ENCODE measurements around the gene FAM72B.
"Not testable (repeated sequence)": the region's sequence is repeated elsewhere in the genome, so short reads cannot be mapped to it uniquely, and the experiment has no call there.

Gene FAM72B

DNA sequence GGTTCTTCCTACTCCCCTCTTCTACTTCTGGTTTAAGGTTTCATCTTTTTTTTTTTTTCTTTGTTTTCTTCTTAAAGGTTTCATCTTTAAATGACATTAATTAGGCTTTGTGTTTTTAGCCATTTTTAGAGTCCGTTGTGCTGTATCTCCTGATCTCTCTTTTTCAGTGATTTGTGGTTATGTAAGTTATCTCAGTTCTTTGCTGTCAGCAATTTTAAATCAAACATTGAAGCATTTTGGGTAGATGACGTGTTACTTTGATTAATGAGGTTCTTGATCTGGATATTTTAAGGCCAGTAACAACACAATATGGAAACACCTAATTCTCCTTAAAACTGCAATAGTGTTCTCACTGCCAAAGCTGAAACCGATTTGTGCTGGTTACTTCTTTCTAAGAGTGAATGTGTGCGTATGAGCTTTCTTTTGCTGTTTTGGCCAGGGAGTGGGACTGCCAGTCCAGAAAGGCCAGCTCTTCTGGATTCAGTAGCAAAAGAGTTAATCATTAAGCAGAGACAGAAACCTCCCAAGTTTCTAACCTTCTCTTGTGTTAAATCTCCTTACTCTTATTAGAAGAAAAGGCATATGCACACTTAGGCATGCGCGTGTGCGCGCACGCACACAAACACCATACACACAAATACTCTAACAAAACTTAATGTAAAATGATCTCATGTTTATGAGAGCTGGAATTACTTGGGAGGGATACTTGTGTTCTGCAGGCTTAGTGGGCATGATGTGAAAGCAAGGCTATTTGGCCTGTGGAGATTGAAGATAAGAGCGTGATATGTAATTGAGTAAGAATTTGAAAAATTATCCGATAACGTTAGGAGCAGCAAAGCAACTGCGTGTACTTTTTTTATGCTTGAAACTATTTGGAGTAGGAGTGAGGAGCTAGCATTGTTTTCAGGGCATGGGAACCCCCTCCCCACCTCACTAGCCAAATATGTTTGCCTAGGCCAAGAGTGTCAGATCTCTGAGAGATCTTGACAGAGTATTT lies 17.1 kb upstream of the FAM72B start:
- peak; percentile 22 for DNase-seq (ENCODE audit: low read depth)
- not testable (repeated sequence) for H3K4me3 ChIP-seq (ENCODE audit: low read length)

DNA sequence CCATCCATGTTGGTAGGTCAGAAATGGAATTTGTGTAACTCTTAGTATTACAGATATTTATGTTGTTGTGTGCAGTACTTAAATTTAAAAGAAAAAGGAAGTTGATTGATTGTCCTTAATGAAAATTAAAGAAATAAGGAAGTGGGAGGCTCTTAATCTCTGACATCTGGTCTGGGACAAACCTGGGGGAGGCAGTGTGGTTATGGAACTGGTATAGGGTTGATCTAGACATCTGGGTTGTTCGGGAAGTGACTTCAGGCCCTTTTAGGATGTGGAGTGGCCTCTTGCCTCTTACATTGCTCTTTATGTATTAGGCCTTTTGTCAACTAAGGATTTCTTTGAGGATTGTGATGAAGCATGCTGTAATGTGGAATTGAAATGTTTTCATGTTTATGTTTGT lies 16.1 kb upstream of the FAM72B start:
- not testable (repeated sequence) for DNase-seq (ENCODE audit: low read depth); H3K4me3 ChIP-seq (ENCODE audit: low read length)

DNA sequence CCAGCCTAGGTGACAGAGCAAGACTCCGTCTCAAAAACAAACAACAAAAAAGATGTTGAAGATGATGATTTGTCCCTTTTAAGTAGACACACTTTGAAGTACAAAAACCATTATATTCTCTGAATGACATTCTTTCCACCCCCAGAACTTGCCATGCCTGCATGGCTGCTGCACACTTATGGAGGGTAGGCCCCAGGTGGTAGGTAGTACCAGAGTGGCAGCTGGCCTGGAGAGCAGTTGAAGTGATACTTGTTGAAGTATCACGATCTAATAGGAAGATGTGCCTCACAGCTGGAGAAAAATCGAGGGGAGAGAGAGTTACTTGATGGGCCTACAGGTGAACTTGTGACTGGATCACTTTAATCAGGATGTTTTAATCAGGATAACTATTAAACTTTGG lies 15.6 kb upstream of the FAM72B start:
- not testable (repeated sequence) for DNase-seq (ENCODE audit: low read depth); H3K4me3 ChIP-seq (ENCODE audit: low read length)

DNA sequence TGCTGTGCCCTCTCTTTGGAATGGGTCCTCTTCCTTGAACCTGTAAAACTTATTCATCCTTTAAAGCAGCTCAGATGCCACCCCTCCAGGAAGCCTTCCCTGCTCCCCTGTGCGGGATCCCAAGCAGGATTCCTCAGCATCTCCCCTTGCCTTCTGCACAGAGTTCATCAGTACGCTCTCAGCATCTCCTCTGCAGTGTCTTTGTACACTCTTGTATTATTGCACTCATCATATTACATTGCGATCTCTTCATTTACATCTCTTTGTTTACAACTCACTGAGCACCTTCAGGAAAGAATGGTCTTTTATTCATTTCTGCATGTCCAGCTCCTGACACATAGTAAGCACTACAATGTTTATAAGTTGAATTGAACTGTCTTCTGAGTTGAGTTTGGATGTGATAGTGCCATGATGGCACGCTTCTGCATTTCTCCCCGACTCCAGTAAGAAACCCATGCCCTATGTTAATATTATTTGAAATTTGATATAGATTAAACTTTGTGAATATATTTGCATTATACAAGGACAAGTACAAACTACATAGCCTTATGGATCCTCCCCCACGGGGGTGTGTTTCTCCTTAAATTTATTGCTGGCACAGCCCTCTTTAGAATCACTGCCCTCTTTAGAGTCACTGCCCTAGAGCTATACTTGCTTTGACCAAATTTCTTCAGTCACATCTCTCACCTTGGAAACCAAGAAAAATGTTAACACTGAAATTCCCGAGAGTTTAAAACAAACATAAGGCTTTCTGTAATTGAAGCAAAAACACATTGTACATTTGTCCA lies 13.1 kb upstream of the FAM72B start:
- not testable (repeated sequence) for DNase-seq (ENCODE audit: low read depth)

DNA sequence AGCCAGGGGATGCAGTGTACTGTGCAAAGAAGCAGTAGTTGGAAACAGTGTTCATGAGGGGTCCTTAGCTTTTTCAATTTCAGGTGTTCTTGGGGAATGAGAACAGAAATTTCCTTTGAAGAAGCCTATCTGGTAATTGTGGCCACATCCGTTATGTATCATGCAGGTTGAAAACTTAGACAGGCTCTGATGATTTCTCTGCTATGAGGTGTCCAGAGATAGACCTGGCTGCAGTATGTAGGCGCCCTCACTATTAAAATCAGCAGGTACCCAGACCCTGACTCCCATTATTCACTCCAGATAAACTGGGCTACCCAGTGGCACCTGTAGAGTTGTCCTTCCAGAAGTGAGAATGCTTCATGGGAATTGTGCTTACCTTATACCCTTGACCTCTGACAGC lies 8.4 kb upstream of the FAM72B start:
- DNase-seq (ENCODE audit: low read depth); H3K4me3 ChIP-seq (ENCODE audit: low read length): not testable (repeated sequence)

More for the DNA sequence above, 13.1 kb upstream of the FAM72B start:
- H3K4me3 ChIP-seq (ENCODE audit: low read length), result not testable (repeated sequence)

DNA sequence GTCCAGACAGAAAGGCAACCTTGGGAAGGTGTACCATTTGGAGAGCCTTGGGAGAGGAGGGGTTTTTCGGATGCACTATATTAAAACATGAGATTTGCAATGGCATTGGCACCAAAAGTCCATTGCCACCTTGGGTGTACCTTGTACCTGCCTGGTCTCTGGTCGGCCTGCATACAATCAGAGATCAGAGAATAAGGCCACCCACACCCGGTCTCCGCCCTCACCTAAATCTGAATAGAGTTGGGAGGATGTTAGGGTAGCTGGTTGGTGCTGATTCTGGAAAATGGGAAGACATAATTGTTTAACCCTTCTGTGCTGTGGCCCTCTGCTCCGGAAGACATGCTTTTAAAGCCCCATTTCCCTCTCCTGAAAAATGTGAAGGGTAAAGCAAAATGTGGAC lies 3.8 kb upstream of the FAM72B start:
- H3K4me3 ChIP-seq (ENCODE audit: low read length); DNase-seq (ENCODE audit: low read depth): not testable (repeated sequence)

DNA sequence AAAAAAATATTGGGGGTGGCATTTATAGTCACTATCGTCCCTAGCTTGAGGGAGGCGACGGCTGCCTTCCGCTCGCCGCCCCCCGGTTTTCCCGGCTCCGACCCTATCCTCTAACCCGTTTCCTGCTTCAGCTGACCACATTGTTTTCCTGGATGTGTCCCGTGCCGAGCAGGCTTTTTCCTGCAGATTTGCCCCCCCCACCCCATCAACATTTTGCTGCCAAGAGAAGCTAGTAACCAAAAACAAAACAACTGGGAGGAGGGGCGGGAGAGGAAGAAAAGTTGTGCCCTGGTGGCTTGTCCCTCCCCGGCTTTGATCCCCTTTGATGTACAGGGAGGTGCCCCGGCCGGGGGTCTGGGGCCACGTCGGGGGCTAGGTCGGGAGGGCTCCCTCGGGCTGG lies 2.1 kb upstream of the FAM72B start:
- DNase-seq (ENCODE audit: low read depth); H3K4me3 ChIP-seq (ENCODE audit: low read length): not testable (repeated sequence)

DNA sequence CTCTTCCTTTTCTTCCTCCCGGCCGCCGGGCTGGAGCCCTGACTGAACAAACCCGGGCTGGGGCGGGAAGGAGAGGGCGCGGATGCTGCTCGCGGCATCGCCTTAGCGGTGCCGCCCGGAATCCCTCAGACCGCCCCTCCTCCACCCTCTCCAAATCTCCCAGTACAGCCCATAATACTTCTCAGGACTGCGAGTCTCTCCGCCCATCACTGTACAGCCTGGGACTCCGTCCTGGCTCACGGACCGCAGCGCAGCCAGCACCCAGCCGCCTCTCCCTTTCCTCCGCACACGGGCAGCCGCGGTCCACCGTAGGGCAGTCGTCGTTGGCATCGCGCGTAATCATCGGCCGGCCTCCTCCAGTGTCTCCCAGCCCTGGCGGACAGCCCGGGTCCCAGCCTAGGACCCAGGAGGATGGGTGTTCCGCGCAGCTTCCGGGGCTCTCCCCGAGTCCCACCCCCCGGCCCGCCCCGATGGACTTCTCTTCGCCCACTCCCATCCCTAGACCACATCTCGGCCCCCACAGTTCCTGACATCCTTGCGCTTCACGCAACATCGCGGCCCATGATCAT lies 1.1 kb upstream of the FAM72B start:
- not testable (repeated sequence) for DNase-seq (ENCODE audit: low read depth); H3K4me3 ChIP-seq (ENCODE audit: low read length)

DNA sequence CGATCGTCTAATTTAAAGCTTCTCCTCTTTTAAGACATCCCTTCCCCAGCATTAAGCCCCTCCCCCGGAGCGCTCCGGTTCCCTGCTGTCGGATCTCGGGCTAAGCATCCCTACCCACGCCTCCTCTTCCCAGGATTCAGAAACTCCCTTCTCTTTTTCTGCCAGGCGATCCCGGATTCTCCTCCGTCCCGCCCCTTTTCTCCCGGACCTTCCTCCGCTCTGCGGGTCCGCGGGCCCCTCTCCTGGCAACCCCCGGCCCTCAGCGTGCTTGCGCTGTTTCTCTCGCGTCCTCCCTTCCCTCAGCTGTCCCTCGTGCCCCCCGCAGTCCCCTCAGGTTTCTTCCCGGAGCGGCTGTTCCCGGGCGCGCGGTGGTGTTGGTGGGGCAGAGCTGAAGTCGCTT lies 273 bp downstream of the FAM72B start:
- not testable (repeated sequence) for DNase-seq (ENCODE audit: low read depth)
- H3K4me3 ChIP-seq (ENCODE audit: low read length), result peak overlapping the region; percentile 46

DNA sequence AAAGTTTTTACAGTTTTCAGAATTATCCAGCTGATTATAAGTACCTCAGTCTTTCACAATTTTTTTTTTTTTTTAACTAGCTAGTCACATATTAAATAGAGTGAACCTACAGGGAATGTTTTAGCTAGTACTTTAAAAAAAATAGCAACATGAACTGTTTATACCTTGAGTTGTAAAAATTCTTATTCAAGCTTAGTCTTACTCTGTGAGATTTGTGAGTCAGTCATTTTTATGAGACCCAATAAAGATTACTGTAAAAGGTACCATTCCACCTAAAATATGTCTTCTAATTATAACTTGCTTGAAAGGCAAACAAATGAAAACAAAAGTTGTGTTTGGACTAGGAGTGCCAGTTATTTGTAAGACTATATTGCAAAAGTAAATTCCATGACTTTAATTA lies 5.9 kb downstream of the FAM72B start:
- not testable (repeated sequence) for H3K4me3 ChIP-seq (ENCODE audit: low read length); DNase-seq (ENCODE audit: low read depth)

DNA sequence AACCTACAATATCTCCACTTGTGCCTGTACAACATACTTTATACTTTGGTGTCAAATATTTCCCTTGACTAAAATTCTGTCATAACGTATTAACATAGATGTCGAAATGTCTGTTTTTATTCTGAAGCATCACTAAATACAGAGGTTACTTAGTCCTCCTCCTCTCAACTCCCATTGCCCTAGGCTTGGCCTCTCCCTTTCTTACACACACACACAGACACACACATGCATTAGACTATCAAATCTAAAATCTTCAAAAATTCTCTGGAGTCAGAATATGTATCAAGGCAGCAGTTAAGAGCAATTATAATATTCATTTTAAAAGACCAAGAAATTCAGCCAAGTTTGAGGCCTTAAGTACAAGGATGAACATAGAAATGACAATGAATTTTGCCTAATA lies 7.5 kb downstream of the FAM72B start:
- H3K4me3 ChIP-seq (ENCODE audit: low read length); DNase-seq (ENCODE audit: low read depth): not testable (repeated sequence)

DNA sequence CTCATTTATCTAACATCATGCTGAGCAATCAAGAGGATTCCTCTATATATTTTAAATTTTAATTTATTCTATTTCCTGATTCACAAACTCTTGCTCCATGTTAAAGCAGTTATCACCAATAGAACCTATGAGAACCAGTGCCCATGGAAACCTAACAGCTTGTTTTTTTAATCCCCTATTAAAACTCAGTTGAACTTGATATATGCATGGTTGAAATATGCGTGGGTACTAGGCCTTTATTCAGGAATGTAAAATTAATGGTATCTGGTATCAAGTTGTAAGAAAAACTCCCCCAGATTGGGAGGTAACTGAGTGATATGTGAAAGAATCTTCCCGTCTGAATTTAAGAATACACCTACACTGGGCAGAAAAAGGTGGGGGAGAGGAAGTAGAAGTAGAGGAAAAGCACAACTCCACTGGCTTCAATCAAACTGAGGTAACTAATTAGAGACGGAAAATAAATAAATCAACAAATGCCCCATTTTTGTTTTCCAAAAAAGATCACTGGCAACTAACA lies 15.9 kb downstream of the FAM72B start:
- H3K4me3 ChIP-seq (ENCODE audit: low read length); DNase-seq (ENCODE audit: low read depth): not testable (repeated sequence)

DNA sequence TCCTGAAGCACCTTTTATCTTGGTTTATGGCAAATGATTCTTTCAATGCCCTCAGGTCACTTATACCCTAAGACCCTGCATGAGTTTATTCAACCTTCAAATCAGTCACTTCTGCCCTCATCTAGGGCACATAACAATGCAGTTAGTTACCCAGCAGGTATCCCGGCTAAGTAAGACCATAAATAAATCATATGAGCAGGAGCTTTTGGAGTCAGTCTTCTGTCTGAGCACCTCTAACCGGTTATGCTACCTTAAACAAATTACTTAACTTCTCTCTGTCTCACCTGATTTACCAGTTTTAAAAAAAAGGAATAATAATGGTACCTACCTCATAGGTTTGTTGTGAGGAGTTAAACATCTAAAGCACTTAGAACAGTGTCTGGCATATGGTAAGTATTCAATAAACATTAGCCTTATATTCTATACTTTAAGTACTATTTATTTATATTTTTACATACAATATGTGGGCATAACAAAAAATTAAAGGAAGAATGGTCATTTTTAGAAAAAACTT lies 16.9 kb downstream of the FAM72B start:
- H3K4me3 ChIP-seq (ENCODE audit: low read length); DNase-seq (ENCODE audit: low read depth): not testable (repeated sequence)

DNA sequence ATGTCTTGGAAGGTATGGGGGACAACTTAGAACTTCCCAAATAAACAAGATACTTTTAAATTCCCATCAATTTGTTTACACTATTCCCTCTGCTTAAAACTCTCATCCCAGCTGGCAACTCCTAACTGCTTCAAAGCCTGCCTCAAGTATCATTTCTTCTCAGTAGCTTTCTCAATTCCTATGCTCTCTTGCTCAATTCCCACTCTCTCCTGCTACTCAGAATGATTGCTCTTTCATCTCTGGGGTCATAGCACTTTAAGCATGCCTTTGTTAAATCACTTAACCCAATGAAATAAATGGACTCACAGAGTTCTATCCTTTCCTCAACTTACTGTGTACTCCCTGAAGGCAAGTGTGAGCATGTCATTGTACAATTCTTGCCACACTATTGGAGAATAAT lies 18.8 kb downstream of the FAM72B start:
- not testable (repeated sequence) for H3K4me3 ChIP-seq (ENCODE audit: low read length)

DNA sequence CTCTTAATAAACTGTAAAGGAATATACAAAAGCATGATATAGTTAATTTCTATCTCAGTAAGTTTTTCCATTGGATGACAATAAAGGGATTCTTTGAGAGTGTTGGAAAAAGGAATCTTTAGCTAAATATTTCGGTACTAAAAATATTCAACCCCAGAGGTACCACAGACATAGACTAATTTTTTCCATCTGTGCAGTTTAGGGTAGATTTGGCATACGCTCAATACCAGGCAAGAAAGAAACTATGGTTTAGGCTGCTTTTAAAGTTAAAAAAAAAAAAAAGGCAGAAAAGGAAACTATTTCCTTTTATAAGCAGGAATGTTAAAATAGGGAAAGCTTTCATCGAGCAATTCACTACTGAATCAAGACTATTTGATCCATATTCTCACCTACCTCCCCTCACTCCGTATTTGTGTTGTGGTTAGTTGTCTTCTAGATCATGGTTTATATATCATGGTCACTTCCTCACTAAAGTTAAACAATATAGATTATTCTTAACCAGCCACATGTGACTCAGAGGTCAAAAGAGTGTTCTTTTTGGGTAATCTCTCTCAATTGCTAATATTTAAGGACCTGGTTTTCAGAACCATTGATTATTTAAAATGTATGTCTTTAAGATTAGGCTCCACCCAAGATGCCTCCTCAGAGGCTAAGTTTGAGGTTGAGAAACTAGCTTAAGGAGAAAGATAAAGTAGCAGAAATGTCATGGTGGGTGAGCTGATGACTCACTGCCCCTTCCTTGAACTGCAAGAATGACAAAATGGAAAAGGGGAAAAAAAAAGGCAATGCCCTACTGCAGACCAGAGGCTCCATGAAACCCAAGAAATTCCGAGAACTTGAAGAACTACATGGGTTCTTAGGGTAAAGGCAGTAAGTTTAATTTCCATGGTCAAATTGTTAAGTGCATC lies 20.0 kb downstream of the FAM72B start:
- not testable (repeated sequence) for H3K4me3 ChIP-seq (ENCODE audit: low read length); DNase-seq (ENCODE audit: low read depth)

More for the DNA sequence above, 18.8 kb downstream of the FAM72B start:
- not testable (repeated sequence) for DNase-seq (ENCODE audit: low read depth)

DNA sequence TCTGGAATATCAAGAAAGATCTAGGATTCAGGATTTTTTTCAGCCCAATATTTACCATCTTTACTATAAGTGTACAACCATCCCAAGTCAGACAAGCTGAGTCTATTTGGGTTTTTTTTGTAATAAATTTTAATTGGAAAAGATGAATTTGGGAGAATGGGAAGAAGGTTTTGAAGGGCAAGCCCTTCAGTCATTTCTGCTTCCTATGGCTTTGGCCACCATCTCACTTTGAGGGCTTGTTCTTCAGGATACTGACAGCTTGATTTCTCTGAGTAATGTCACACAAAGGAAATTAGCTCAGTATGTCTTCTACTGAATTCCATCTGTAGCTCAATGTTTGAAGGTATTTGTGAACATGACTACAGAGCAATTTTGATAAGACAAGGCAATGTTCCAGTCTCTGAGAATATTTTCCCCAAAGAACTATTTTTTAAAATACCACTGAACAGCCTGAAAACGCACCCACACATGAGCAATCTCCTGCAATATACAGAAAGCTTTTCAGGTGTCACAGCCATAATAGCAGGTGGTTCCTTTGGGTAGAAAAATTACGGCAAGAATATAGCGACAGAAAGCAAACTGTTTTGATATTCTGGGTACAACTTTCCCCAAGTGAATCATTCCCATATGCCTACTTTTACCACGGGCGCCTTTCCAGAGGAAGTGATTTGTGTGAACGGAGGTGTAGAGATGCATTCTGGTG lies 22.8 kb downstream of the FAM72B start:
- not testable (repeated sequence) for DNase-seq (ENCODE audit: low read depth)

DNA sequence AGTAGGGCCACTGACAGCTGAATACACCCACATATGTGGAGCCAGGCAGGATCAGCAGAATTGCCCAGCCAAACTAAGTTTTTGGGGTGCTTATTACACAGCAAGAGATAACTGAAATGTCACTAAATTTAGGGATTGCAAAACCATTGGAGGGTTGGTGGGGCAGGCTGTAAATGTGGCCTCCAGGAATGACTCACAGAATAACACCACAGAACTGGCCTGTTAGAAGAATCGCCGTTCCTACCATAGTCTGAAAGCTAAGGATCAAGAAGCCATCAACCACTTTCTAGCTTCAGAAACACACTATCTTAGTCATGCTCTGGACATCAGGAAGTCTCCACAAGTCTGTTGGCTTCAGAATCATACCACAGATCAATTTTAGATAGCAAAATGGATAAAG lies 24.0 kb downstream of the FAM72B start:
- not testable (repeated sequence) for DNase-seq (ENCODE audit: low read depth); H3K4me3 ChIP-seq (ENCODE audit: low read length)

More for the DNA sequence above, 22.8 kb downstream of the FAM72B start:
- H3K4me3 ChIP-seq (ENCODE audit: low read length), result not testable (repeated sequence)

DNA sequence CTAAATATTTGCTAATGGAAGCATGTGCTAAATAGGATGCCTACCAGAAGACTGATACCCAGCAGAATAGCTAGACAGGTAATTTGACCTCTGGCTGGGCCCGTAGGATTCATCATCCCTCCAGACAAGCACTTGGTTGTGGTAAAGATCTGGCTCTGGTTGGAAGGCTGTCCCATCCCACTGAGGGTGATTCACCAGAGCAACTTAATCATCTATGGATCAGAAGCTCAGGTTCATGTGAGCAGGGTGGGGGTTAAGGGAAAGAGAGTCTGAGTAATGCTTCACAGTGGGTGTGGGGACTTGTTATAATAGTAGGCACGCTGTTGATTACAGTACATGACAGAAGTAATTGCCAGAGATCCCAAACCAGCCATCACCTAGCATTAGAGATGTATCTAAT lies 26.5 kb downstream of the FAM72B start:
- not testable (repeated sequence) for H3K4me3 ChIP-seq (ENCODE audit: low read length); DNase-seq (ENCODE audit: low read depth)
